Liver (tissue), 9 donors: ENCODE data around the gene DIP2C. TPM values are rescaled to one million over a fixed set of nuclear protein-coding genes. Genes with fewer than 3 reads are reported as not detected.

Experiments
- DNase-seq: peaks from one replicate; pipeline ENCODE4 v3.0.0-alpha.2; 2017; ENCODE audit warnings: low spot score
- H3K27ac ChIP-seq, 2 donors: one replicate each; pipeline ENCODE4 v1.7.0; 2013; ENCODE audit warnings: inconsistent platforms in 2 of 2, low read length in 2 of 2, control low read depth in 1 of 2, low read depth in 1 of 2, mild to moderate bottlenecking in 1 of 2
- H3K27me3 ChIP-seq, 4 donors: one replicate each; pipeline versions ENCODE4 v1.6.1 to v1.7.0; 2013; ENCODE audit warnings: low read length in 3 of 4, inconsistent platforms in 1 of 4, mild to moderate bottlenecking in 1 of 4, moderate library complexity in 1 of 4; ENCODE audit not compliant: control insufficient read depth in 4 of 4, insufficient read depth in 4 of 4
- H3K36me3 ChIP-seq, 4 donors: one replicate each; pipeline versions ENCODE4 v1.6.1 to v1.7.0; 2013; ENCODE audit warnings: low read length in 3 of 4, mild to moderate bottlenecking in 3 of 4, low read depth in 1 of 4, moderate library complexity in 1 of 4; ENCODE audit not compliant: control insufficient read depth in 4 of 4, insufficient read depth in 3 of 4
- H3K4me1 ChIP-seq, 4 donors: one replicate each; pipeline versions ENCODE4 v1.6.1 to v1.7.0; 2013; ENCODE audit warnings: low read length in 3 of 4, mild to moderate bottlenecking in 3 of 4, moderate library complexity in 1 of 4; ENCODE audit not compliant: control insufficient read depth in 4 of 4, insufficient read depth in 4 of 4
- H3K4me3 ChIP-seq, 3 donors: one replicate each; pipeline versions ENCODE4 v1.6.1 to v1.7.0; 2013; ENCODE audit warnings: low read length in 3 of 3, control low read depth in 1 of 3, low read depth in 1 of 3, mild to moderate bottlenecking in 1 of 3
- H3K9ac ChIP-seq, 2 donors: one replicate each; pipeline ENCODE4 v1.7.0; 2013; ENCODE audit warnings: low read length in 2 of 2, mild to moderate bottlenecking in 2 of 2, moderate library complexity in 2 of 2, control low read depth in 1 of 2, low read depth in 1 of 2
- H3K9me3 ChIP-seq, 4 donors: one replicate each; pipeline versions ENCODE4 v1.6.1 to v1.7.0; 2013; ENCODE audit warnings: low read length in 3 of 4; ENCODE audit not compliant: control insufficient read depth in 4 of 4
- ATF3 ChIP-seq: IDR thresholded peaks from 2 replicates; pipeline ENCODE4 v1.6.1; 2016; ENCODE audit warnings: antibody characterized with exemption
- FOXA1 ChIP-seq: IDR thresholded peaks from 2 replicates; pipeline ENCODE4 v1.6.1; 2016; ENCODE audit warnings: antibody characterized with exemption
- FOXA2 ChIP-seq: IDR thresholded peaks from 2 replicates; pipeline ENCODE4 v1.6.1; 2016; ENCODE audit warnings: antibody characterized with exemption
- GABPA ChIP-seq, 2 donors: IDR thresholded peaks in 1 of 2; conservative IDR thresholded peaks in 1 of 2; 2 replicates each; pipeline ENCODE4 v1.6.1; 2016; ENCODE audit warnings: antibody characterized with exemption in 2 of 2, mild to moderate bottlenecking in 1 of 2, moderate library complexity in 1 of 2
- HNF4A ChIP-seq, 2 donors: conservative IDR thresholded peaks; 2 replicates each; pipeline ENCODE4 v1.6.1; 2016; ENCODE audit warnings: antibody characterized with exemption in 2 of 2, mild to moderate bottlenecking in 2 of 2
- HNF4G ChIP-seq: IDR thresholded peaks from 2 replicates; pipeline ENCODE4 v1.6.1; 2016; ENCODE audit warnings: antibody characterized with exemption
- JUND ChIP-seq, 2 donors: IDR thresholded peaks; 2 replicates each; pipeline ENCODE4 v1.6.1; 2016; ENCODE audit warnings: antibody characterized with exemption in 2 of 2
- NR2F2 ChIP-seq: IDR thresholded peaks from 2 replicates; pipeline ENCODE4 v1.6.1; 2016; ENCODE audit warnings: antibody characterized with exemption
- RAD21 ChIP-seq, 2 donors: IDR thresholded peaks; 2 replicates each; pipeline ENCODE4 v1.6.1; 2016; ENCODE audit warnings: antibody characterized with exemption in 2 of 2, mild to moderate bottlenecking in 2 of 2
- RXRA ChIP-seq, 2 donors: IDR thresholded peaks; 2 replicates each; pipeline ENCODE4 v1.6.1; 2017 to 2018; ENCODE audit warnings: antibody characterized with exemption in 2 of 2, mild to moderate bottlenecking in 1 of 2
- SP1 ChIP-seq: IDR thresholded peaks from 2 replicates; pipeline ENCODE4 v1.6.1; 2018; ENCODE audit warnings: antibody characterized with exemption, mild to moderate bottlenecking
- TAF1 ChIP-seq: conservative IDR thresholded peaks from 2 replicates; pipeline ENCODE4 v1.6.1; 2016; ENCODE audit warnings: antibody characterized with exemption, mild to moderate bottlenecking
- YY1 ChIP-seq: IDR thresholded peaks from 2 replicates; pipeline ENCODE4 v1.6.1; 2016; ENCODE audit warnings: antibody characterized with exemption, mild to moderate bottlenecking
- ZBTB33 ChIP-seq: IDR thresholded peaks from 2 replicates; pipeline ENCODE4 v1.6.1; 2016; ENCODE audit warnings: antibody characterized with exemption
- WGBS: extraction: QIAGEN DNeasy Blood & Tissue Kit; methylation state at CpG from one replicate; pipeline ENCODE4 v1.1.7; 2013; 5-methylcytosine and 5-hydroxymethylcytosine counted together
- polyA plus RNA-seq, 2 donors: library from polyadenylated mRNA; stranded (reverse) in 1 of 2; unstranded in 1 of 2; fragments of 200-250 nt in 1 of 2; fragments of >200 nt in 1 of 2; fragmentation: Nextera tagmentation in 1 of 2; extraction: Ambion mirVana in 1 of 2; gene quantifications; one replicate each; pipeline versions ENCODE4 v1.2.1 to v1.2.3, GENCODE V29; 2013 to 2015
- total RNA-seq, 2 donors: library from RNA; depleted of rRNA; stranded (reverse); fragments of >200 nt; gene quantifications; one replicate each; pipeline ENCODE4 v1.2.3, GENCODE V29; 2014
- TF ChIP-seq, protein P1 (sequence below): IDR thresholded peaks from 2 replicates; pipeline ENCODE4 v1.6.1; 2016; ENCODE audit warnings: antibody characterized with exemption
- TF ChIP-seq, protein P2 (sequence below): fragments of 150-350 bp; IDR thresholded peaks from 2 replicates; pipeline ENCODE4 v1.5.1; 2017; ENCODE audit warnings: improper control_type of control experiment, low read depth, low read length; ENCODE audit not compliant: missing input control
- donor health status: healthy.
- donor health status: healthy.
- donor health status: healthy.
- donor health status: healthy.
- donor health status: healthy.

Gene DIP2C
- total and polyA plus RNA-seq, 4 donors: 4.2 to 12.2 (median 5.7) TPM

DNA sequence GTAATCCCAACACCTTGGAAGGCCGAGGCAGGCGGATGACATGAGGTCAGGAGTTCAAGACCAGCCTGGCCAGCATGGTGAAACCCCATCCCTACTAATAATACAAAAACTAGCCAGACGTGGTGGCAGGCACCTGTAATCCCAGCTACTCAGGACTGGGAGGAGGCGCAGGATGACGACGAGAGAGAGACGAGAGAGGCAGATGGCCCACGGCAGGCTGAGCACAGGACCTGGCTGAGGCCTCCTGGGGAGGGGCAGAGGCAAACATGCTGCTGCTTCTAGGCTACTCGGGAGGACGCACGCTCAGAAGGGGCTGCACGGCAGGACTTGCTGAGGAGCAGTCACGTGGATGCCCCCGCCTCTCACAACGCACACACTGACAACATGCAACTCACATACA lies 22.4 kb downstream of the DIP2C start:
- H3K4me3 ChIP-seq: no peak overlapping the region

GRCh38 chr10:666237-667012 lies 23.0 kb downstream of the DIP2C start:
- H3K4me3 ChIP-seq: no peak overlapping the region
- WGBS: 91% methylated on average over 37 of the region's 37 CpGs

More for the DNA sequence above, 22.4 kb downstream of the DIP2C start:
- Histone ChIP-seq H3K36me3 (no peaks in the 10 kb centered on the region), H3K9ac (no peak overlapping the region), H3K9me3 (no peaks in the 10 kb centered on the region), H3K4me1 (peaks cover 0 to 3% (median 0%) of the 10 kb centered on the region in 4 donors), H3K27ac (no peak overlapping the region), H3K27me3 (no peaks in the 10 kb centered on the region)
- TF ChIP-seq, protein P1, sequence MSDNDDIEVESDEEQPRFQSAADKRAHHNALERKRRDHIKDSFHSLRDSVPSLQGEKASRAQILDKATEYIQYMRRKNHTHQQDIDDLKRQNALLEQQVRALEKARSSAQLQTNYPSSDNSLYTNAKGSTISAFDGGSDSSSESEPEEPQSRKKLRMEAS: no peak
- TF ChIP-seq HNF4G (no peak), FOXA2 (no peak), SP1 (no peak), ZBTB33 (no peak), ATF3 (no peak), GABPA (IDR thresholded peaks at IDR 0.05 in 1 of 2, conservative IDR thresholded peaks at IDR 0.05 in 1 of 2) (no peak), FOXA1 (no peak), RXRA (IDR thresholded peaks at IDR 0.05) (no peak), YY1 (no peak), NR2F2 (no peak)
- TF ChIP-seq, protein P2, sequence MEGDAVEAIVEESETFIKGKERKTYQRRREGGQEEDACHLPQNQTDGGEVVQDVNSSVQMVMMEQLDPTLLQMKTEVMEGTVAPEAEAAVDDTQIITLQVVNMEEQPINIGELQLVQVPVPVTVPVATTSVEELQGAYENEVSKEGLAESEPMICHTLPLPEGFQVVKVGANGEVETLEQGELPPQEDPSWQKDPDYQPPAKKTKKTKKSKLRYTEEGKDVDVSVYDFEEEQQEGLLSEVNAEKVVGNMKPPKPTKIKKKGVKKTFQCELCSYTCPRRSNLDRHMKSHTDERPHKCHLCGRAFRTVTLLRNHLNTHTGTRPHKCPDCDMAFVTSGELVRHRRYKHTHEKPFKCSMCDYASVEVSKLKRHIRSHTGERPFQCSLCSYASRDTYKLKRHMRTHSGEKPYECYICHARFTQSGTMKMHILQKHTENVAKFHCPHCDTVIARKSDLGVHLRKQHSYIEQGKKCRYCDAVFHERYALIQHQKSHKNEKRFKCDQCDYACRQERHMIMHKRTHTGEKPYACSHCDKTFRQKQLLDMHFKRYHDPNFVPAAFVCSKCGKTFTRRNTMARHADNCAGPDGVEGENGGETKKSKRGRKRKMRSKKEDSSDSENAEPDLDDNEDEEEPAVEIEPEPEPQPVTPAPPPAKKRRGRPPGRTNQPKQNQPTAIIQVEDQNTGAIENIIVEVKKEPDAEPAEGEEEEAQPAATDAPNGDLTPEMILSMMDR: no peak
- no peak for DNase-seq
- 95% methylated on average over 15 of the region's 15 CpGs for WGBS

More at GRCh38 chr10:666237-667012, 23.0 kb downstream of the DIP2C start:
- H3K4me1 ChIP-seq: peaks cover 0 to 9% (median 3%) of the 10 kb centered on the region in 4 donors
- H3K9me3 ChIP-seq: no peaks in the 10 kb centered on the region
- H3K27ac ChIP-seq: no peak overlapping the region
- H3K27me3 ChIP-seq: no peaks in the 10 kb centered on the region
- DNase-seq: no peak
- H3K36me3 ChIP-seq: no peaks in the 10 kb centered on the region
- TF ChIP-seq RAD21 (IDR thresholded peaks at IDR 0.05) (no peak), GABPA (IDR thresholded peaks at IDR 0.05 in 1 of 2, conservative IDR thresholded peaks at IDR 0.05 in 1 of 2) (no peak), TAF1 (no peak), RXRA (IDR thresholded peaks at IDR 0.05) (no peak), FOXA1 (no peak), HNF4A (conservative IDR thresholded peaks at IDR 0.05) (no peak), NR2F2 (no peak), JUND (IDR thresholded peaks at IDR 0.05) (no peak)
- TF ChIP-seq, protein P2: no peak
- no peak overlapping the region for H3K9ac ChIP-seq
